AG09309 (cell line): ENCODE measurements around the gene CIAPIN1.

ENCODE experiments used
- DNase-seq: peaks from one replicate; pipeline ENCODE4 v3.0.0-alpha.2; 2010; ENCODE audit warnings: low read depth
- H3K4me3 ChIP-seq: 2 replicates; pipeline ENCODE4 v1.5.1; 2011; ENCODE audit warnings: mild to moderate bottlenecking, low read depth, low read length, moderate library complexity; ENCODE audit not compliant: control insufficient read depth
- CTCF ChIP-seq: IDR thresholded peaks from 2 replicates; pipeline ENCODE4 v1.5.1; 2011; ENCODE audit warnings: mild to moderate bottlenecking, low read depth, low read length, inconsistent platforms; ENCODE audit not compliant: insufficient read depth, control insufficient read depth; ENCODE audit errors: missing control alignments

The CIAPIN1 gene

DNA sequence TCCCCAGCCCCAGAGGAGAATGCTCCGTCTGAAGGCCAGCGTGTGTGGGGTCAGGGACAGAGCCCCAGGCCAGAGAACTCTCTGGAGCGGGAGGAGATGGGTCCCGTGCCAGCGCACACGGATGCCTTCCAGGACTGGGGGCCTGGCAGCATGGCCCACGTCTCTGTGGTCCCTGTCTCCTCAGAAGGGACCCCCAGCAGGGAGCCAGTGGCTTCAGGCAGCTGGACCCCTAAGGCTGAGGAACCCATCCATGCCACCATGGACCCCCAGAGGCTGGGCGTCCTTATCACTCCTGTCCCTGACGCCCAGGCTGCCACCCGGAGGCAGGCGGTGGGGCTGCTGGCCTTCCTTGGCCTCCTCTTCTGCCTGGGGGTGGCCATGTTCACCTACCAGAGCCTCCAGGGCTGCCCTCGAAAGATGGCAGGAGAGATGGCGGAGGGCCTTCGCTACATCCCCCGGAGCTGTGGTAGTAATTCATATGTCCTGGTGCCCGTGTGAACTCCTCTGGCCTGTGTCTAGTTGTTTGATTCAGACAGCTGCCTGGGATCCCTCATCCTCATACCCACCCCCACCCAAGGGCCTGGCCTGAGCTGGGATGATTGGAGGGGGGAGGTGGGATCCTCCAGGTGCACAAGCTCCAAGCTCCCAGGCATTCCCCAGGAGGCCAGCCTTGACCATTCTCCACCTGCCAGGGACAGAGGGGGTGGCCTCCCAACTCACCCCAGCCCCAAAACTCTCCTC is 64.5 kb downstream of the CIAPIN1 start:
- DNase-seq: no peak
- TF ChIP-seq CTCF: no peak
- H3K4me3 ChIP-seq: no peak overlapping the region

DNA sequence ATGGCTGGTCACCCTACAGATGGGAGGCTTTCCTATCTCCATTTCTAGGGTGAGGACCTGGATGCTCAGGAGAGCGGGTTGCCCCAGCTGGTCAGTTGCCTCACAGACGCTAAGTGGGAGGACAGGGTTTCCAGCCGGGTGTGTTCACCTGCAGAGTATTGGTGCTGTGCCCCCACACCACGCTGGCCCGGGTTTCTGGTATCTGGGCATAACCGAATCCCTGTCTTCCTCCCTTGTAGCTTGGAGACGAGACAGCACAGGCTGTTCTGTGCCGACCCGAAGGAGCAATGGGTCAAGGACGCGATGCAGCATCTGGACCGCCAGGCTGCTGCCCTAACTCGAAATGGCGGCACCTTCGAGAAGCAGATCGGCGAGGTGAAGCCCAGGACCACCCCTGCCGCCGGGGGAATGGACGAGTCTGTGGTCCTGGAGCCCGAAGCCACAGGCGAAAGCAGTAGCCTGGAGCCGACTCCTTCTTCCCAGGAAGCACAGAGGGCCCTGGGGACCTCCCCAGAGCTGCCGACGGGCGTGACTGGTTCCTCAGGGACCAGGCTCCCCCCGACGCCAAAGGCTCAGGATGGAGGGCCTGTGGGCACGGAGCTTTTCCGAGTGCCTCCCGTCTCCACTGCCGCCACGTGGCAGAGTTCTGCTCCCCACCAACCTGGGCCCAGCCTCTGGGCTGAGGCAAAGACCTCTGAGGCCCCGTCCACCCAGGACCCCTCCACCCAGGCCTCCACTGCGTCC is 65.2 kb downstream of the CIAPIN1 start:
- no peak for TF ChIP-seq CTCF
- DNase-seq: no peak
- no peak overlapping the region for H3K4me3 ChIP-seq

GRCh38 chr16:57380671-57381462 is 66.3 kb downstream of the CIAPIN1 start:
- no peak overlapping the region for H3K4me3 ChIP-seq
- no peak for DNase-seq
- TF ChIP-seq CTCF: no peak

- no peak for TF ChIP-seq CTCF
- DNase-seq: no peak
- H3K4me3 ChIP-seq: no peak overlapping the region
These were observed 67.6 kb downstream of the CIAPIN1 start for GRCh38 chr16:57379579-57379978.
